Measurements from ENCODE around the gene SLC22A23. TPM values are rescaled to one million over a fixed set of nuclear protein-coding genes. Genes with fewer than 3 reads are reported as not detected.

SLC22A23 gene
- total and polyA plus RNA-seq, 4 donors: 4.9 to 45.4 (median 19.7) TPM

DNA sequence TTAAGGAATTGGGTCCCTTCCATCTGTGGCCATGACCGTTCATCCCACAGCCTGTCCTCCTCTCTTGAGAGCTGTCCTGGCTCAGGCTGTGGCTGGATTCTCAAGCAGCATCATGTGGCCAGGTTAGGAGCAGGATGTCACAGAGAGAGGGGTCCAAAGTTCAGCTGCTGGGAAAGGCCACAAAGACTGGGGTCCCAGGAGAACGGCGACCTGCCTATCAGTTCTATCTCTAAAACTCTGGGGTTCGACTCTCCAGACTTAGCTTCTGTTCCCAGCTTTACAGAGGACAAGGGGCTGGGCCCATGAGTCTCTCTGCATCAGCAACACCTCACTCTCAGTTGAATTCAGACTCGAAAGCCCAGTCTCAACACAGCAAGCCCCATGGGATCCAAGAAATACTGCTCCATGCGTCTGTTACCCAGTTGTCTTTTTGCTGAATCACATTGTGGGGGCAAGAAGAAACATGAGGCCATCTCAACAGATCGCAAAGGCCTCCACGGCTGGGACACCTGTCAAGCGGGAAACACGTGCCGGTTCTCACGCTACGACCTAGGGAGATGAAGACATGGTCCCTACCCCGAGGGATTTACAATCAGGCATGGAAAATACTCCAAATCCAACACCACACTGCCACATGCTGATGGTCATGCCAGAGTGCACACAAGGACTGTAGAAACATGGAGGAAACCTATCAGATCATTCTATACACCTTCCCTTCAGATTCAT is 95.4 kb downstream of the SLC22A23 start:
- Histone ChIP-seq H3K9ac (ENCODE audit: low read depth in 1 of 2, low read length in 2 of 2) (no peak overlapping the region), H3K27me3 (ENCODE audit: control insufficient read depth in 4 of 4, insufficient read depth in 4 of 4, low read length in 3 of 4) (no peaks in the 10 kb centered on the region), H3K36me3 (ENCODE audit: control insufficient read depth in 4 of 4, insufficient read depth in 3 of 4, low read depth in 1 of 4, low read length in 3 of 4) (no peaks in the 10 kb centered on the region), H3K27ac (ENCODE audit: low read depth in 1 of 2, low read length in 2 of 2) (no peak overlapping the region), H3K9me3 (ENCODE audit: control insufficient read depth in 4 of 4, low read length in 3 of 4) (no peaks in the 10 kb centered on the region), H3K4me3 (ENCODE audit: low read depth in 1 of 3, low read length in 3 of 3) (no peak overlapping the region), H3K4me1 (ENCODE audit: control insufficient read depth in 4 of 4, insufficient read depth in 4 of 4, low read length in 3 of 4) (peaks cover 10 to 56% (median 44%) of the 10 kb centered on the region in 4 donors)
- DNase-seq (ENCODE audit: low spot score): no peak
- 82% methylated on average over 14 of the region's 14 CpGs for WGBS
- TF ChIP-seq JUND (IDR thresholded peaks at IDR 0.05): no peak
- peak; percentile 48 to 54 for TF ChIP-seq HNF4A (conservative IDR thresholded peaks at IDR 0.05)

DNA sequence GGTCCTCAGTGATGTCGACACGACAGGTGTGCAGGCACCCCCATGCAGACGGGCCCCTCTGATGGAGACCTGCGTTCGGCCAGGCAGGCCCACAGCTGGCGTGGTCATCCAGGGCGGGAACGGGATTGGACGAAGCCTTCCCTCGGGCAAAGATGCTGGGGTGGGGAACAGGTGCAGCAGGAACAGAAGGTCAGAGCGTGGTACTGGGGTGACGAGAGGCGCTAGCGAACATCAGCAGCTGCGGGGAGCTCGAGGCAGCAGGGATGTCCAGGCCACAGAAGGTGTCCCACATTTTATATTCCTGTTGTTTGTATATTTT is 96.2 kb downstream of the SLC22A23 start:
- Histone ChIP-seq H3K27ac (ENCODE audit: low read depth in 1 of 2, low read length in 2 of 2) (no peak overlapping the region), H3K36me3 (ENCODE audit: control insufficient read depth in 4 of 4, insufficient read depth in 3 of 4, low read depth in 1 of 4, low read length in 3 of 4) (no peaks in the 10 kb centered on the region), H3K27me3 (ENCODE audit: control insufficient read depth in 4 of 4, insufficient read depth in 4 of 4, low read length in 3 of 4) (no peaks in the 10 kb centered on the region), H3K9me3 (ENCODE audit: control insufficient read depth in 4 of 4, low read length in 3 of 4) (no peaks in the 10 kb centered on the region), H3K4me1 (ENCODE audit: control insufficient read depth in 4 of 4, insufficient read depth in 4 of 4, low read length in 3 of 4) (peaks cover 8 to 56% (median 41%) of the 10 kb centered on the region in 4 donors), H3K4me3 (ENCODE audit: low read depth in 1 of 3, low read length in 3 of 3) (no peak overlapping the region), H3K9ac (ENCODE audit: low read depth in 1 of 2, low read length in 2 of 2) (no peak overlapping the region)
- DNase-seq (ENCODE audit: low spot score): no peak
- 97% methylated on average over 16 of the region's 16 CpGs for WGBS
- TF ChIP-seq ATF3 (IDR thresholded peaks at IDR 0.05) (no peak), JUND (IDR thresholded peaks at IDR 0.05) (no peak), HNF4G (IDR thresholded peaks at IDR 0.05) (no peak), GABPA (IDR thresholded peaks at IDR 0.05 in 1 of 2, conservative IDR thresholded peaks at IDR 0.05 in 1 of 2) (no peak), FOXA1 (IDR thresholded peaks at IDR 0.05) (no peak), ZBTB33 (IDR thresholded peaks at IDR 0.05) (no peak), HNF4A (conservative IDR thresholded peaks at IDR 0.05) (no peak), NR2F2 (IDR thresholded peaks at IDR 0.05) (no peak), SP1 (IDR thresholded peaks at IDR 0.05) (no peak), EGR1 (IDR thresholded peaks at IDR 0.05; ENCODE audit: low read depth in 2 of 2) (no peak), YY1 (IDR thresholded peaks at IDR 0.05) (no peak), RAD21 (IDR thresholded peaks at IDR 0.05) (no peak), FOXA2 (IDR thresholded peaks at IDR 0.05) (no peak), RXRA (IDR thresholded peaks at IDR 0.05) (no peak), TAF1 (conservative IDR thresholded peaks at IDR 0.05) (no peak)
- TF ChIP-seq, protein P1, sequence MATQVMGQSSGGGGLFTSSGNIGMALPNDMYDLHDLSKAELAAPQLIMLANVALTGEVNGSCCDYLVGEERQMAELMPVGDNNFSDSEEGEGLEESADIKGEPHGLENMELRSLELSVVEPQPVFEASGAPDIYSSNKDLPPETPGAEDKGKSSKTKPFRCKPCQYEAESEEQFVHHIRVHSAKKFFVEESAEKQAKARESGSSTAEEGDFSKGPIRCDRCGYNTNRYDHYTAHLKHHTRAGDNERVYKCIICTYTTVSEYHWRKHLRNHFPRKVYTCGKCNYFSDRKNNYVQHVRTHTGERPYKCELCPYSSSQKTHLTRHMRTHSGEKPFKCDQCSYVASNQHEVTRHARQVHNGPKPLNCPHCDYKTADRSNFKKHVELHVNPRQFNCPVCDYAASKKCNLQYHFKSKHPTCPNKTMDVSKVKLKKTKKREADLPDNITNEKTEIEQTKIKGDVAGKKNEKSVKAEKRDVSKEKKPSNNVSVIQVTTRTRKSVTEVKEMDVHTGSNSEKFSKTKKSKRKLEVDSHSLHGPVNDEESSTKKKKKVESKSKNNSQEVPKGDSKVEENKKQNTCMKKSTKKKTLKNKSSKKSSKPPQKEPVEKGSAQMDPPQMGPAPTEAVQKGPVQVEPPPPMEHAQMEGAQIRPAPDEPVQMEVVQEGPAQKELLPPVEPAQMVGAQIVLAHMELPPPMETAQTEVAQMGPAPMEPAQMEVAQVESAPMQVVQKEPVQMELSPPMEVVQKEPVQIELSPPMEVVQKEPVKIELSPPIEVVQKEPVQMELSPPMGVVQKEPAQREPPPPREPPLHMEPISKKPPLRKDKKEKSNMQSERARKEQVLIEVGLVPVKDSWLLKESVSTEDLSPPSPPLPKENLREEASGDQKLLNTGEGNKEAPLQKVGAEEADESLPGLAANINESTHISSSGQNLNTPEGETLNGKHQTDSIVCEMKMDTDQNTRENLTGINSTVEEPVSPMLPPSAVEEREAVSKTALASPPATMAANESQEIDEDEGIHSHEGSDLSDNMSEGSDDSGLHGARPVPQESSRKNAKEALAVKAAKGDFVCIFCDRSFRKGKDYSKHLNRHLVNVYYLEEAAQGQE (IDR thresholded peaks at IDR 0.05): no peak
- TF ChIP-seq, protein P2, sequence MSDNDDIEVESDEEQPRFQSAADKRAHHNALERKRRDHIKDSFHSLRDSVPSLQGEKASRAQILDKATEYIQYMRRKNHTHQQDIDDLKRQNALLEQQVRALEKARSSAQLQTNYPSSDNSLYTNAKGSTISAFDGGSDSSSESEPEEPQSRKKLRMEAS (IDR thresholded peaks at IDR 0.05): no peak
- TF ChIP-seq, protein P3, sequence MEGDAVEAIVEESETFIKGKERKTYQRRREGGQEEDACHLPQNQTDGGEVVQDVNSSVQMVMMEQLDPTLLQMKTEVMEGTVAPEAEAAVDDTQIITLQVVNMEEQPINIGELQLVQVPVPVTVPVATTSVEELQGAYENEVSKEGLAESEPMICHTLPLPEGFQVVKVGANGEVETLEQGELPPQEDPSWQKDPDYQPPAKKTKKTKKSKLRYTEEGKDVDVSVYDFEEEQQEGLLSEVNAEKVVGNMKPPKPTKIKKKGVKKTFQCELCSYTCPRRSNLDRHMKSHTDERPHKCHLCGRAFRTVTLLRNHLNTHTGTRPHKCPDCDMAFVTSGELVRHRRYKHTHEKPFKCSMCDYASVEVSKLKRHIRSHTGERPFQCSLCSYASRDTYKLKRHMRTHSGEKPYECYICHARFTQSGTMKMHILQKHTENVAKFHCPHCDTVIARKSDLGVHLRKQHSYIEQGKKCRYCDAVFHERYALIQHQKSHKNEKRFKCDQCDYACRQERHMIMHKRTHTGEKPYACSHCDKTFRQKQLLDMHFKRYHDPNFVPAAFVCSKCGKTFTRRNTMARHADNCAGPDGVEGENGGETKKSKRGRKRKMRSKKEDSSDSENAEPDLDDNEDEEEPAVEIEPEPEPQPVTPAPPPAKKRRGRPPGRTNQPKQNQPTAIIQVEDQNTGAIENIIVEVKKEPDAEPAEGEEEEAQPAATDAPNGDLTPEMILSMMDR (IDR thresholded peaks at IDR 0.05; ENCODE audit: low read depth, low read length, missing input control): no peak
